ENCODE data around the gene MDH2.
"Not testable (repeated sequence)": the region's sequence is repeated elsewhere in the genome, so short reads cannot be mapped to it uniquely, and the experiment has no call there.

Gene MDH2

DNA sequence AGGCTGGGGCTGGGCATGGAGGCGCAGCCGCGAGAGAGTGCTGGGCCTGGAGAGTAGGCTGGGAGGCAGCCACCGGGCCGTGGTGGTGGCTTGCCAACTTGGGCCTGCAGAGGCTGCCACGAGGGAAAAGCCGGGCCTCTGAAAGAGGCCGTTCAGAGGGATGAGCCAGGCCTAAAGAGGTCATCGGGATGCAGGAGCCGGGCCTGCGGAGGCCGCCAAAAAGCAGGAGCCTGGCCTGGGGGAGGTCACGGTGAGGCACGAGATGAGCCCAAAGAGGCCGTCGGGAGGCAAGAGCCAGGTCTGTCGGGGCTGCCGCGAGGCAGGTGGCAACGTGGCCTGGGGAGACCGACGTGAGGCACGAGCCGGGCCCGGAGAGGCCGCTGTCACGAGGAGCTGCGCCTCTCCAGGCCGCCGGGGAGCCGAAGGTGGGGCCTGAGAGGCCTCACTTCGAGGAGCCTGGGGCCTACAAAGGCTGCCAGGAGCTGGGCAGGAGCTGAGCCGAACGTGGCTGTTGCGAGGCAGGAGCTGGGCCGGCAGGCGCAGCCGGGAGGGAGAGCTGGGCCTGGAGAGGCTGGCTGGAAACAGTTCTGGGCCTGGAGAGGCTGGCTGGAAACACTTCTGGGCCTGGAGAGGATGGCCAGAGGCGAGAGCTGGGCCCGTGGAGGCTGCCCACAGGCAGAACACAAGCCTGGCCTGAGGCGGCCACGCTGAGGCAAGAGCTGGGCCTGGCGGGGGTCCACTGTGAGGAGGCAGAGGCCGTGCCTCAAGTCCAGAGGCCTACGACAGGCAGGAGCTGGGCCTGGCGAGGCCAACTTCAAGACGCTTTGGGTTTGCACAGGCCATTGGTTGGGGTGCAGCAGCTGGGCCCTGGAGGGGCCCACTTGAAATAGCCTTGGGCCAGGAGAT is 24.6 kb downstream of the MDH2 start:
- DNase-seq: no peak

DNA sequence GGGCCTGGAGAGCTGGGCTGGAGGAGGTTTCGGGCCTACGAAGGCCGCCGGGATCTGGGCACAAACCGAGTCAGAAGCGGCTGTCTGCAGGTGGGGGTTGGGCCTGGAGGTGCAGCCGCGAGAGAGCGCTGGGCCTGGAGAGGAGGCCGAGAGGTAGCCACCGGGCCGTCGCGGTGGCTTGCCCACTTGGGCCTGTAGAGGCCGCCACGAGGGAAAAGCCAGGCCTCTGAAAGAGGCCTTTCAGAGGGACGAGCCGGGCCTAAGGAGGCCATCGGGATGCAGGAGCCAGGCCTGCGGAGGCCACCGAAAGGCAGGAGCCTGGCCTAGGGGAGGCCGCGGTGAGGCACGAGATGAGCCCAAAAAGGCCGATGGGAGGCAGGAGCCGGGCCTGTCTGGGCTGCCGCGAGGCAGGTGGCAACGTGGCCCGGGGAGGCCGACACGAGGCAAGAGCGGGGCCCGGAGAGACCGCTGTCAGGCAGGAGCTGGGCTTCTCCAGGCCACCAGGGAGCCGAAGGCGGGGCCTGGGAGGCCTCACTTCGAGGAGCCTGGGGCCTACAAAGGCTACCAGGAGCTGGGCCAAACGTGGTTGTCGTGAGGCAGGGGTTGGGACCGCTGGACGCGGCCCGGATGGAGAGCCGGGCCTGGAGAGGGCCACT is 25.6 kb downstream of the MDH2 start:
- DNase-seq: no peak

GRCh38 chr7:76074306-76074971 is 26.5 kb downstream of the MDH2 start:
- DNase-seq: no peak

DNA sequence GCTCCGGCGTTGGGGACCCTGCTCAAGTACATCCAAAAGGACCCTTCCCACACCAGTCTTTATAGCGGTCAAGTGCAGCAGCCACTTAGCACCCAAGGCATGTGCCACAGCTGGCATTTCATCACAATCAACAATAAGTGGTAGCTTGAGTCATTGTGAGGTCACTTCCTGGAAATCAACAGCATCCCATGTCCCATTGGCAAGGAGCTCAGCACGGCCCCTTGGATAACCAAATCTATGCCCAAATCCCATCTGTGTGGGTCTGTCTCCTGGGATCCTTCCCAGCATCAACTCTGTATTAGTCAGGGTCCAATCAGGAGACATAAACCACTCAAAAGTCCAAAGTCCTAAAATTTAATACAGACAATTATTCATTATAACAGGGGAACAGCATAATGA is 27.1 kb downstream of the MDH2 start:
- DNase-seq: no peak

GRCh38 chr7:76076995-76077394 is 29.1 kb downstream of the MDH2 start:
- DNase-seq: no peak

GRCh38 chr7:76077435-76077834 is 29.5 kb downstream of the MDH2 start:
- no peak for DNase-seq

DNA sequence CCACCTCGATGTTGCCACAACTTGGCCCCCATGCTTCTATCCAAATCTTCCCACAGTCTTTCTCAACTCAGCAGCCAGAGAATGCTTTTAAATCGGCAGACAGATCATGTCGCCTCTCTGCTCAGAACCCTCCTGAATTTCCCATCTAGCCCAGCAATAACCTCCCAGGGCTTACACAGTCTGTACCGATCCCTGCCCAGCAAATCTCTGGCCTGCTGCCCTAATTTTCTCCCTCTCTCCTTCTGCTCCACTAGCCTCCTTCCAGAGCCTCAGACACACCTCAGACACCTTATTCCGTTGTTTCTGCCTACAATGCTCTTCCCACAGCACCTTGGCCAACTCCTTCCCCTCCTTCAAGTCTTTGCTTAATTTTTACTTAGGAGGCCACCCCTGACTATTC is 32.3 kb downstream of the MDH2 start:
- no peak for DNase-seq

- DNase-seq: not testable (repeated sequence)
Observed at GRCh38 chr7:76084115-76084514, 36.2 kb downstream of the MDH2 start.

- no peak for DNase-seq
Observed at GRCh38 chr7:76086070-76086469, 38.2 kb downstream of the MDH2 start.

DNA sequence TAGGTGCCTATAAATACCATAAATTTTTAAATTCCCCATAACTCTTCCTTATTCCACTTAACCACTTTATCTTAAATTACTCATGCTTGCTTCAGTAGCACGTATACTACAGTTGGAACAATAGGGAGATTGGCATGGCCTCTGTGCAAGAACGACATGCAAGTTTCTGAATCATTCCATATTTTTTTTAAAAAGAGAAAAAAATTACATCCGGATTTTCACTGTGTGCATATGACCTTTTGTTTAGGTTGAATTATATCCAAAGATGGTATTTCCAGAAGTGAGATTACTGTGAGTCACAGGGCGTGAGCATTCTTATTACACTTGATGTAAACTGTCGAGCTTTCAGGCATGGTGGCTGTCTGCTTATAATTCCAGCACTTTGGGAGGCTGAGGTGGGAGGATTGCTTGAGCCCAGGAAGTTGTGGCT is 39.5 kb downstream of the MDH2 start:
- DNase-seq: not testable (repeated sequence)

GRCh38 chr7:76089865-76090475 is 42.1 kb downstream of the MDH2 start:
- DNase-seq: no peak

DNA sequence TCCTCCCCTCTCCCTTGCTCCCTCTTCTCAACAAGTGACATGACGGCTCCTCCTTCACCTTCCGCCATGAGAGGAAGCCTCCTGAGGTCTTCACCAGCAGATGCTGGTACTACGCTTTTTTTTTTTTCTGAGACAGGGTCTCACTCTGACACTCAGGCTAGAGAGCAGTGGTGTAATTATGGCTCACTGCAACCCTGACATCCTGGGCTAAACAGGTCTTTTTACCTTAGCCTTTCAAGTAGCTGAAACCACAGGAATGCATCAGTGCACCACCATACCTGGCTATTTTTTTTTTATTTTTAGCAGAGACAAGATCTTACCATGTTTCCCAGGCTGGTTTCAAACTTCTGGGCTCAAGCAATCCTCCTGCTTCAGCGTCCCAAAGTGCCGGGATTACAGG is 43.6 kb downstream of the MDH2 start:
- DNase-seq: no peak

DNA sequence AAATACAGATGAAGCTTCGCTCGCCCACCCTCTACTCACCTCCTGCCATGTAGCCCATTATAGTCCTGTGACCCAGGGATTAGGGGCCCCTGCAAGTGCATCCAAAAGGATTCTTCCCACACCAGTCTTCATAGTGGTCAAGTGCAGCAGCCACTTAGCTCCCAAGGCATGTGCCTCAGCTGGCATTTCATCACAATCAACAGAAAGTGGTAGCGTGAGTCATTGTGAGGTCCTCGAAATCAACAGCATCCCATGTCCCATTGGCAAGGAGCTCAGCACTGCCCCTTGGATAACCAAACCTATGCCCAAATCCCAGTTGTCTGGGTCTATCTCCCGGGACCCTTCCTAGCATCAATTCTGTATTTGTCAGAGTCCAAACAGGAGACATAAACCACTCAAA is 45.6 kb downstream of the MDH2 start:
- not testable (repeated sequence) for DNase-seq

GRCh38 chr7:76094326-76094725 is 46.4 kb downstream of the MDH2 start:
- DNase-seq: not testable (repeated sequence)

DNA sequence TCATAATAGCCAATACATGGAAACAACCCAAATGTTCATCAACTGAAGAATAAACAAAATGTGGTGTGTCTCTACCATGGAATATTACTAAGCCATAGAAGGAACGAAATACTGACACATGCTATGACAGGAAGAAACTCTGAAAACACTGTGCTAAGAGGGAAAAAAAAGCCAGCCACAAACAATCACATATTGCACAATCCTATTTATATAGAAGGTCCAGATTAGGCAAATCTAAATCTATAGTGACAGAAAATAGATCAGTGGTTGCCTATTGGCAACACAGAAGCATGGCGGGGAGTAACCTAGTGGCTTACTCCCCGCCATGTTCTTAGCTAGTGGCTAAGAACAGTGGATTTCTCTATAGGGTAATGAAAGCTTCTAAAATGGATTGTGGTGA is 48.0 kb downstream of the MDH2 start:
- DNase-seq: no peak

DNA sequence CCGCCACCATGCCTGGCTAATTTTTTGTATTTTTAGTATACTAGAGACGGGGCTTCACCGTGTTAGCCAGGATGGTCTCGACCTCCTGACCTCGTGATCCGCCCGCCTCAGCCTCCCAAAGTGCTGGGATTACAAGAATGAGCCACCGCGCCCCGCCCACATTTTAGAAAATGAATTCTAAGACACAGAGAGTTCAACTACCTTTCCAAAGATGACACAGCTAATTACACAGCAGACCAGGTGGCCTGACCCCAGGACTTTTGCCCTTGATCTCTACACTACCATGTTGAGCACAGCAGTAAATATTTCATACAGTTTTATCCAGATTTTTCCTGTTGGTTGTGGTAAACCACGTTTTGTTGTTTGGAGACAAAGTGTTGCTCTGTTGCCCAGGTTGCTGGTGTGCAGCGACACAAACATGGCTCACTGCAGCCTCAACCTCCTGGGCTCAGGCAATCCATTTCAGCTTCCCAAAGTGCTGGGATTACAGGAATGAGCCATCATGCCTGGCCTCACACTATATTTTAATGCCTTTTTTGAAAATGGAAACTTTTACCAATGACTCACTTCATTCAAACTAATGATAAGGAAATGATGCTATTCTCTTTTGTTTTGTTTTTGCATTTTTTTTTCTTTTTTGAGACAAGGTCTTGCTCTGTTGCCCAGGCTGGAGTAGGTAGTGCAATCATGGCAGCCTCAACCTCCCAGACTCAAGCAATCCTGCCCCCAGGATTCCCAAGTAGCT is 54.0 kb downstream of the MDH2 start:
- DNase-seq: not testable (repeated sequence)

- not testable (repeated sequence) for DNase-seq
Observed at GRCh38 chr7:76103788-76104187, 55.9 kb downstream of the MDH2 start.

- DNase-seq: not testable (repeated sequence)
Observed at GRCh38 chr7:76106130-76106529, 58.2 kb downstream of the MDH2 start.

- no peak for DNase-seq
Observed at GRCh38 chr7:76106893-76107292, 59.0 kb downstream of the MDH2 start.

GRCh38 chr7:76108540-76109233 is 60.8 kb downstream of the MDH2 start:
- DNase-seq: no peak

GRCh38 chr7:76113042-76113630 is 65.2 kb downstream of the MDH2 start:
- DNase-seq: not testable (repeated sequence)

Measured in 8988T (cell line).